ENCODE measurements around the gene PROC.

Gene PROC

DNA sequence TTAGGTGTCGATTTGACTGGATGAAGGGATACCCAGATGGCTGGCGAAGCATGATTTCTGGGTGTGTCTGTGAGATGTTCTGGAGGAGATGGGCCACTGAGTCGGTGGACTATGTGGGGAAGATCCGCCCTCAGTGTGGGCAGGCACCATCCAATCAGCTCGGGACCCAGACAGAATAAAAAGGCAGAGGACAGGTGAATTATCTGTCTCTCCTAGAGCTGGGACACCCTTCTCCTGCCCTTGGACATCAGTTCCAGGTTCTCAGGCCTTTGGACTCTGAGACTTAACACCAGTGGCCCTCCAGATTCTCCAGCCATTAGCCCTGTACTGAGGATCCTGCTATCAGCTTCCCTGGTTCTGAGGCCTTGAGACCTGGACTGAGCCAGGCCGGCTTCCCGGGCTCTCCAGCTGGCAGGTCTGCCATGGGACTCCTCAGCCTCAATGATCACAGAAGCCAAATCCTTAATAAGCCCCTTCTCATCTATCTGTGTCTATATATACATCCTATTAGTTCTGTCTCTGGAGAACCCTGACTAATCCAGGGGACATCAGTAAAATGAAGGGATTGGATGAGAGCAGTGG, 11.7 kb downstream of the PROC start:
- no peak for TF ChIP-seq ZFX (IDR thresholded peaks at IDR 0.05)
- TF ChIP-seq, protein P1, sequence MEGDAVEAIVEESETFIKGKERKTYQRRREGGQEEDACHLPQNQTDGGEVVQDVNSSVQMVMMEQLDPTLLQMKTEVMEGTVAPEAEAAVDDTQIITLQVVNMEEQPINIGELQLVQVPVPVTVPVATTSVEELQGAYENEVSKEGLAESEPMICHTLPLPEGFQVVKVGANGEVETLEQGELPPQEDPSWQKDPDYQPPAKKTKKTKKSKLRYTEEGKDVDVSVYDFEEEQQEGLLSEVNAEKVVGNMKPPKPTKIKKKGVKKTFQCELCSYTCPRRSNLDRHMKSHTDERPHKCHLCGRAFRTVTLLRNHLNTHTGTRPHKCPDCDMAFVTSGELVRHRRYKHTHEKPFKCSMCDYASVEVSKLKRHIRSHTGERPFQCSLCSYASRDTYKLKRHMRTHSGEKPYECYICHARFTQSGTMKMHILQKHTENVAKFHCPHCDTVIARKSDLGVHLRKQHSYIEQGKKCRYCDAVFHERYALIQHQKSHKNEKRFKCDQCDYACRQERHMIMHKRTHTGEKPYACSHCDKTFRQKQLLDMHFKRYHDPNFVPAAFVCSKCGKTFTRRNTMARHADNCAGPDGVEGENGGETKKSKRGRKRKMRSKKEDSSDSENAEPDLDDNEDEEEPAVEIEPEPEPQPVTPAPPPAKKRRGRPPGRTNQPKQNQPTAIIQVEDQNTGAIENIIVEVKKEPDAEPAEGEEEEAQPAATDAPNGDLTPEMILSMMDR (conservative IDR thresholded peaks at IDR 0.05): no peak
- H3K27ac ChIP-seq: no peak overlapping the region

DNA sequence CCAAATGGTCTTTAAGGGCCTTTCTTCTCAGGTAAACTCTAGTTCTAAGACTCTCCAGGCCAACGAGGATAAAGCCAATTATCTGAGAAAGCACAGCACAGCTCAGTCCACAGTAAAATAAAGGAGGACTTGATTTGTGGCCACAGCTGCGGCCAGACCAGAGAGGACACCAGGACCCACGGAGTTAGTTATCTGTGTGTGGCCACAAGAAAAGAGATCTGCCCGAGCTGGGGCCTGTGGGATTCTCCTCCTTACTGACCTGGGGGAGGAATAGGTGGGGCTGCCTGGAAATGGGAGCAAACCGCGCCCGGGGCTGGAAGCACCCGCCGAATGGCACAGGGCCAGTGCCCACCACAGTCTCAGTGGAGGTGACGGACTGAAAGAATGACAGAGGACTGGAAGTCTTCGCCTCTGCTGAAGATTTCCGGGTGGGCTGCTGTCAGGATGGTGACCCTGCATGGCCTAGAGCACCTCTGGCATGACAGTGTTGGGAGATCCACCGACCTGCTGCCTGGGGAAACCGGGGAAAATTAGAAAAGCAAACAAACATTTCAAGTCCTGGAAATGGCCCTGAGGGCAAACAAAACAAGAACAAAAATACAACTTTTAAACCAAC, 13.3 kb downstream of the PROC start:
- TF ChIP-seq ZFX (IDR thresholded peaks at IDR 0.05): no peak
- TF ChIP-seq, protein P1 (conservative IDR thresholded peaks at IDR 0.05): no peak
- H3K27ac ChIP-seq: peak overlapping the region; percentile 9; the same call in 1 of the 2 replicates

DNA sequence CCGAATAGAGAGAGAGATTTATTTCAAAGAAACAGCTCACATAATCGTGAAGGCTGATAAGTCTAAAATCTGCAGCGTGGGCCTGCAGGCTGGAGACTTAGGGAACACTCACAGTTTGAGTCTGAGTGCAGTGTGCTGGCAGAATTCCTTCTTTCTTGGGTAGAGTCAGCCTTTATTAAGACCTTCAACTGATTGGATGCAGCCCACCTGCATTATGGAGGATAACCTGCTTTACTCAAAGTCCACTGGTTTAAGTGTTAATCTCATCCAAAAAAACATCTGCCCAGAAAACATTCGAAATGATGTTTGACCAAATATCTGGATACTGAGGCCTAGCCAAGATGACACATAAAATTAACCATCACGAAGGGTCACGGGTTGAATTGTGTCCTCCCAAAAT, 16.3 kb downstream of the PROC start:
- no peak for TF ChIP-seq ZFX (IDR thresholded peaks at IDR 0.05)
- no peak overlapping the region for H3K27ac ChIP-seq

DNA sequence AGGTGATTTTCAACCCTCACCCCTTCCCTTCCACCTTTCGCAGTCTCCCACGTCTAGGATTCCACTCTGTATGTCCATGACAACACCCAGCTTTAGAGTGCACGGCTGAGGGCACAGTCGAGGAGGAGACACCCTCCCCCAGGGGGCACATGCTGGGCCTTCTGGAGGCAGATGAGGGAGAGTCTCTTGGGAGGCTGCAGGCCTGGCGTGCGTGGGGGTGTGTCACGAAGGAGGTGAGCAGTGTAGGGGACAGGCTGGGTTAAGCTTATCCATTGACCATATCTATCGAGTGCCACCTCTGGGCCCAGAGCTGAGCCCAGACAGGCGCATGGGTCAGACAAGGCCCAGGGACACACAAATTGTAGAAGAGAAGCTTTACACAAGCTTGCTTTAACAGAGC, 18.8 kb downstream of the PROC start:
- TF ChIP-seq, protein P1 (conservative IDR thresholded peaks at IDR 0.05): no peak
- no peak for TF ChIP-seq ZFX (IDR thresholded peaks at IDR 0.05)
- no peak overlapping the region for H3K27ac ChIP-seq

DNA sequence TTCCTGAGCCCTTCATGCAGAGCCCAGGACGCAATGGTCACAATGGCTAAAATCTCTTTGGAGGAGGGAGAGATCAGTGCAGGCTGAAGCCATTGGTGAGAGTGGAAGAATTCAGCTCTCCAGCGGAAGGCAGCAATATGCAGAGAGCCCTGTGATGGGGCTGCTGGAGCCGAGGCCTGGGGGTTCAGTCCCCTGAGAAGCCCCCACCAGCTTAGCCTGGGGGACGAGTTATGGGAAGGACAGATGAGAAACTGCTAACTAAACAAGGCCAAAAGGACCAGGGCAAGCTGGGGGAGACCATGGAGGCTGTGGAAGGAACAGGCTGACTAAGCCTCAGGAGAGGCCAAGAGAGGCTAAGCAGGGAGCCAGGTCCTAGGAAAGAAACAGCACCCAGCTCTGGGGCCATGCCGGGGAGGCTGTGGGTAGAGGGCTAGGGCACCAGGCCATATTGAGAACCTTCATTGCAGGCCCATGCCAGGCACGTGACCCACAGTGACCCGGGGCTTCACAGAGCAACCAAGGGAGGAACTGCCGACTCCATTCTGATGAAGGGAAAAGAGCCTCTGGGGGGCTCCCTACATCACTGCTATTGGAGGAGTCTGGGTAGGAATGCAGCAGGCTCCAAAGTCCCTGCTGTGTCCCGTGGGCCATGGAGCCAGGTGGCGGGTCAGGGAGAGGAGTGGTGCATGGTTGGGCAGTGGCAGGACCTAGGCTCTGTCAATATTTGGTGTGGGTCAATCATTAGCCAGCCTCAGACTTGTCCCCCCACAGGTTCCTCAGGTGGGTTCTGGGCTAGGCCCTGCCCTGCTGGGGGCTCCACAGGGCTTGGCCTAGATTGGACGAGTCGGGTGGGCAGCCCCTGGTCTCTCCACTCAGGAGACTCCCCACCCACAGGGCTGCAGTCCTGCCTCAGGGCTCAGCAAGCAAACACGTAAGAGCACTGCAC, 19.8 kb downstream of the PROC start:
- H3K27ac ChIP-seq: no peak overlapping the region
- TF ChIP-seq, protein P1 (conservative IDR thresholded peaks at IDR 0.05): no peak
- no peak for TF ChIP-seq ZFX (IDR thresholded peaks at IDR 0.05)

DNA sequence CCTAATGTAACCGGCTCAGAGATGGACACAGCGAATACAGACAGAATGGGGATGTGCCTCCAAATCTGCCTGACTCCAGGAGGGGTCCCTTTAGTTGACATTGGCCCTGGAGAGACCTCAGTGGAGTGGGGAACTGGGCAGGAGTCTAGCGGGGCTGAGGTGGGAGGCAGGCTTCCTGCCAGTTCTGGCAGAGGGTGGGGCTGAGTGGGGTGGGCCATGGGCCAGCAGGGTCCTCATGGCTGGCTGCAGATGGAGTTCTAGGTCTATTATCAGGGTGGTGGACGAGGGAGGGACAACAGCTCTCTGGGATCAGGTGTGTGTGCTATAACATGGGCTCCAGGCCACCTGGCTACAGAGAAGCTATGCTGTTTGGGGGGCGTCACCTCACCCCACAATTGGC, 21.1 kb downstream of the PROC start:
- no peak overlapping the region for H3K27ac ChIP-seq

DNA sequence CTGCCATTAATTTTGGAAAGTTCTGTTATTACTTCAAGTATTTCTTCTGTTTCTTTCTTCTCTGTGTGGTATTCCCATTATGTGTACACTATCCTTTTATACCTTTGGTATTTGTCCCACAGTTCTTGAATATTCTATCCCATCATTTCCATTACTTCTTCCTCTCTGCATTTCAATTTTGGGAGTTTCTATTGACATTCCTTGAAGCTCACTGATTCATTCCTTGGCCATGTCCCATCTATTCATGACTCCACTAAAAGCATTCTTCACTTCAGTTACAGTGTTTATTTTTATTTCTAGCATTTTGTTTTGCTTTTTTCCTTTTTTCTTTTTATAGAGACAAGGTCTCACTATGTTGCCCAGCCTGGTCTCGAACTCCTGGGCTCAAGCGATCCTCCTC, 30.3 kb downstream of the PROC start:
- H3K27ac ChIP-seq: no peak overlapping the region
- TF ChIP-seq, protein P1 (conservative IDR thresholded peaks at IDR 0.05): no peak
- TF ChIP-seq ZFX (IDR thresholded peaks at IDR 0.05): no peak

More for the DNA sequence above, 21.1 kb downstream of the PROC start:
- TF ChIP-seq, protein P1 (conservative IDR thresholded peaks at IDR 0.05): no peak
- TF ChIP-seq ZFX (IDR thresholded peaks at IDR 0.05): no peak
